DMS53 treated with DMSO at 0.1 percent for 48 hours (cell line): Measurements from ENCODE around the gene CLEC10A.
"Not testable (repeated sequence)": the region's sequence is repeated elsewhere in the genome, so short reads cannot be mapped to it uniquely, and the experiment has no call there.

Experiments
- DNase-seq: peaks from one replicate; lab custom pipeline; 2025; ENCODE audit not compliant: unreplicated experiment; lab: John Stamatoyannopoulos, UW

Gene CLEC10A

GRCh38 chr17:7108981-7109380 lies 28.9 kb upstream of the CLEC10A start:
- no peak for DNase-seq

- DNase-seq = no peak
These were observed 28.5 kb upstream of the CLEC10A start for GRCh38 chr17:7108560-7108925.

GRCh38 chr17:7107795-7108559 lies 27.9 kb upstream of the CLEC10A start:
- no peak for DNase-seq

DNA sequence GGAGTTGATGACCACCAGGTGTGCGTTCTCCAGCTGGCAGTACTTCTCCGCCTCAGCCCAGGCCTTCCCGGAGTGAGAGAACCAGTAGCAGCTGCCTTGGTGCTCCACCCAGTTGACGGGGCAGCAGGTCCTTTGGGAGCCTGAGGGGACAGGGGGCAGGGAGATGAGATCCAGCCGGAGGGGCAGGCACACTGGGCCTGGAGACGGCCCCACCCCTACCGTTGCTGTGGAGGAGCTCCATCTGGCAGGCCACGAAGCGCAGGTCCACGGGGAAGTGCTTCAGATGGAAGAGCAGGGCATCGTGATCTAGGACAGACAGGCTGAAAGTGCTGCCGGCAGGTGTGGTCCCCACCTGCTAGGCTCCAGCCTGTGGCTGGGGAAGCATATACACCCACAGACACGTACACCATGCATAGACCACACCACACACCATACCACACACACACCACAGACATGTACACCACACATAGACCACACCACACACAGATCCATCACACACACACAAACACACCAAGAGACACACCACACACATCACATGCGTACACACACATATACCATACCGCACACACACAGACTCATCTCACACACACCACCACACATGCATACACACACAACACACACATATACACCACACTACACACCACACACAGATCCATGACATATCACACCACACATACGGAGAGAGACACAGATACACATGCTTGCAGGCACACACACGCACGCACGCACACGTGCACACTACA lies 27.1 kb upstream of the CLEC10A start:
- DNase-seq = peak; percentile 88

- DNase-seq = no peak
These were observed 22.4 kb upstream of the CLEC10A start for GRCh38 chr17:7102421-7102820.

GRCh38 chr17:7101531-7101930 lies 21.5 kb upstream of the CLEC10A start:
- no peak for DNase-seq

DNA sequence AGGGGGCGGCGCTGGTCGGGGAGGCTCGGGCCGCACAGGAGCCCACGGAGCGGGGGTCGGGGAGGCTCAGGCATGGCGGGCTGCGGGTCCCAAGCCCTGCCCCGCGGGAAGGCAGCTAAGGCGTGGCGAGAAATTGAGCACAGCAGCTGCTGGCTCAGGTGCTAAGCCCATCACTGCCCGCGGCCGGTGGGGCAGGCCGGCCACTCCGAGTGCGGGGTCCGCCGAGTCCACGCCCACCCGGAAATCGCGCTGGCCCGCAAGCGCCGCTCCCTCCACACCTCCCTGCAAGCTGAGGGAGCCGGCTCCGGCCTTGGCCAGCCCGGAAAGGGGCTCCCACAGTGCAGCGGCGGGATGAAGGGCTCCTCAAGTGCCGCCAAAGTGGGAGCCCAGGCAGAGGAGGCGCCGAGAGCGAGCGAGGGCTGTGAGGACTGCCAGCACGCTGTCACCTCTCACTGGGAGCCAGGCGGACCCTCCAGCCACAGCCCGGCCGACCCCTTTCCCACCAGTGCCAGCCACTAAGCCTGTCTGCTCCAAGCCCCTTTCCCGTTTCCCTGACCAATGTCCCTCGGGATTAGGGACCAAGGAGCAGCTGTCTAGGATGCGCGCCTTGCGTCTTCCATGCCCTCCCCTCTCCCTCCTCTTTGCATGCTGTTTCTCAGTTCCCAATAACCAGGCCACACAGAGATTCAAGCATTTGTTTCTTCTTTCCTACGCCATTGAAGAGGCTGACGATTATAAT lies 20.8 kb upstream of the CLEC10A start:
- DNase-seq = not testable (repeated sequence)

GRCh38 chr17:7098802-7099459 lies 18.9 kb upstream of the CLEC10A start:
- DNase-seq = no peak

- no peak for DNase-seq
These were observed 17.9 kb upstream of the CLEC10A start for GRCh38 chr17:7097940-7098339.

DNA sequence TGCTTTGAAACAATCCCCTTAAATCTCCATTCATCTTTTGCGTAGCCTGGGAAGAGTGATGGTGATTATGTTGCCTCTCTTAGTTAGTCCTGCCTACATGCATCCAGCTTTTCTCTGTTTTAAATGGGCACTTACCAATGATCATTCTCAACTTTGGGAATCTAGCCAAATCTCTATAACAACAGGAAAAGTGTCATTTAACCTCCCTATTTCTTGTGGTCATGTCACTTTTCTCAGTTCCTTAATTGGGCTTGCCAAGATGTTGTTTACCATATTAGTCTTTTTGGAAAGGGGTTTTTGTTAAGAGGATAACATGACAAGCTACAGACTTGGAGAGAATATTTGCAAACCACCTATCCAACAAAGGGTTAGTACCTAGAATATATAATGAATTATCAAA lies 15.6 kb upstream of the CLEC10A start:
- no peak for DNase-seq

GRCh38 chr17:7094652-7095019 lies 14.6 kb upstream of the CLEC10A start:
- DNase-seq = no peak

- not testable (repeated sequence) for DNase-seq
These were observed 11.4 kb upstream of the CLEC10A start for GRCh38 chr17:7091311-7092005.

GRCh38 chr17:7089570-7089969 lies 9.5 kb upstream of the CLEC10A start:
- not testable (repeated sequence) for DNase-seq

GRCh38 chr17:7088442-7088841 lies 8.4 kb upstream of the CLEC10A start:
- peak; percentile 27 for DNase-seq

GRCh38 chr17:7084088-7084487 lies 4.0 kb upstream of the CLEC10A start:
- no peak for DNase-seq

DNA sequence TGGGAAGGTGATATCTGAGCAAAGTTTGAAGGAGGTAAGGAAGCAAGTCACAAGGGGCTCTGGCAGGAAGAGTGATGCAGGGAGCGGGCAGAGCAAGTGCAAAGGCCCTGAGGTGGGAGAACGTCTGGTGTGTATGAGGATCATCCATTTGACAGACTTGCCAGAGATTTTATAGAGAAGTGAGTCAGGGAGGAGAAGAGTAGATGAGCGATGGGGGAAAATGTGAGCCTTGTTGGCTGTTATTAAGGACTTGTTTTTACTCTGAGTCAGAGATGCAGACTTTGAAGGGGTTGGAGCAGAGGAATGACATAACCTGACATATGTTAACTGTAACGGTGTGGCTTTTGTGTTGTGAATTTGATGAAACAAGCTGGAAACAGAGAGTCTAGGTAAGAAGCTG lies 3.5 kb upstream of the CLEC10A start:
- no peak for DNase-seq

DNA sequence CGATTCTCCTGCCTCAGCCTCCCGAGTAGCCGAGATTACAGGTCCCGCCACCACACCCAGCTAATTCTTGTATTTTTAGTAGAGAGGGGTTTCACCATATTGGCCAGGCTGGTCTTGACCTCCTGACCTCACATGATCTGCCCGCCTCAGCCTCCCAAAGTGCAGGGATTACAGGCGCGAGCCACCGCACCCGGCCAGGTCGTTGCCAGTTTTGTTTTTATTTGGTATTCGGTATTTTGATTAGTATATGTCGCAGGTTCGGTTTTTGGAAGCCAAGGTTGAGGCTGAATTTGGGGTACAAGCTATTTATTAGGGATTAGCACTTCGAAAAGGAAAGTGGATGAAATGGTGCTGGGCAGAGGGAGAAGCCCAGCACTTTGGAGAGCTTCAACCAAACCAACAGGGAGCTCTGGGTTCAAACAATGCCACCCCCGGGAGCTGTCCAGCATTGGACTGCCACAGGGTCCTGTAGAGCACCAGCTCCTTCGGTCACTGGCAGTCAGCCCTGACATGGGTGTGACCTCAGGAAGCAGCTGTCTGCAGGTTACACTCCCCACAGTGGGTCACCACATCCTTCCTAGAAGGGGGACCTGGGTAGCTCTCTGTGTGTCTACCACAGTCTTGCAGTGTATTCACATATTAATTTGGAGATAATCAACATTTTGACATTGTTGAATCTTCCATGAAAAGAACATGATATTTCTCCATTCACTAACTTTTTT lies 1.5 kb upstream of the CLEC10A start:
- DNase-seq = no peak

DNA sequence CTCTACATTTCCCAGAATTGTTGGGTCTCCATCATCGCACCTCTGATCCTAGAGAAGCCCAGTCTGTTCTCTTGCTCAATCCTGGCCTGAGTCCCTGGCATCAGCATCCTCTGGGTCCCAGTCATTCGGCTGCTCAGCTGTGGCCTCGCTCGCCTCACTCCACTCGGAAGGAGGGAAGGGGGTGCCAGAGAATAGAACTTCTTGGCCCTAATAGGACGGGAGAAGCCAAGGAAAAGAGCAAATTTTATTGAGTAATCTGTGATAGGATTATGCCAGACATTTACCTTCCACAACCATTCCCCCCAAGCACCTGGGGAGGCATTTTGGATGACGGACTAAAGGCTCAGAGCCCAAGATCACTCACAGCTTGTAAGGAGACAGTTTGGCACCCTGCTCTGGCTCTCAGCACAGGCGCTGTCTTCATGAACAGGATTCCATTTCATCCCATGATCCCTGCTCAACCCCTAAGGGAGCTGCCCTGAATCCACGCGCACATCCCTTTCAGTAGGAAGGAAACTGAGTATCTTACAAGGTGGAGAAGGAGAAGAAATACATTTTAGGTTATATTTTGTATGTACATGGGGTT lies 498 bp upstream of the CLEC10A start:
- no peak for DNase-seq

- DNase-seq = no peak
These were observed 1.3 kb downstream of the CLEC10A start for GRCh38 chr17:7078711-7079110.
